22Rv1 (cell line): ENCODE results near the gene CCNK.

Experiments
- H3K27ac ChIP-seq: fragments of 450-650 bp; 2 replicates; pipeline ENCODE4 v1.5.1; 2017
- ZFX ChIP-seq: fragments of 450-650 bp; IDR thresholded peaks from 2 replicates; pipeline ENCODE4 v1.6.1; 2017; ENCODE audit warnings: antibody characterized with exemption, borderline replicate concordance
- TF ChIP-seq, protein P1 (sequence below): fragments of 450-650 bp; IDR thresholded peaks from 2 replicates; pipeline ENCODE4 v1.5.1; 2017; ENCODE audit warnings: mild to moderate bottlenecking

The CCNK gene

DNA sequence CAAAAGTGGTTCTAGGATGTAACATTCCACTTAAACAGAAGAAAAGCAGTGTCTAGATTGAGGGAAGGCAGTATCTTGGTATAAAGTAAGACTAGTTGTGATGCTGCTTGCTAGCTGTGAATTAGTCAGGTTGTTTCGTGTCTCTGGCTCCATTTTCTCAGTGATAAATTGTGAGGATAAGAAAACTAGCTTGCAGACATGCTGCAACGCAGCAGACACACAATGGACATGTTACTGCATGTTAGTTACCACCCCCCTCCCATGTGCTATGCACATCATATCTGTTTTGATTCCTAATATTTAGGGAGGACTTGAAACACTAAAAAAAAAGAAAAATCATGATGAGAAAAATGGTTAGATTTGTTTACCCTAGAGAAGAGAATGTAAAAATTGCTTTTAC lies 2.9 kb downstream of the CCNK start:
- no peak for TF ChIP-seq ZFX
- TF ChIP-seq, protein P1, sequence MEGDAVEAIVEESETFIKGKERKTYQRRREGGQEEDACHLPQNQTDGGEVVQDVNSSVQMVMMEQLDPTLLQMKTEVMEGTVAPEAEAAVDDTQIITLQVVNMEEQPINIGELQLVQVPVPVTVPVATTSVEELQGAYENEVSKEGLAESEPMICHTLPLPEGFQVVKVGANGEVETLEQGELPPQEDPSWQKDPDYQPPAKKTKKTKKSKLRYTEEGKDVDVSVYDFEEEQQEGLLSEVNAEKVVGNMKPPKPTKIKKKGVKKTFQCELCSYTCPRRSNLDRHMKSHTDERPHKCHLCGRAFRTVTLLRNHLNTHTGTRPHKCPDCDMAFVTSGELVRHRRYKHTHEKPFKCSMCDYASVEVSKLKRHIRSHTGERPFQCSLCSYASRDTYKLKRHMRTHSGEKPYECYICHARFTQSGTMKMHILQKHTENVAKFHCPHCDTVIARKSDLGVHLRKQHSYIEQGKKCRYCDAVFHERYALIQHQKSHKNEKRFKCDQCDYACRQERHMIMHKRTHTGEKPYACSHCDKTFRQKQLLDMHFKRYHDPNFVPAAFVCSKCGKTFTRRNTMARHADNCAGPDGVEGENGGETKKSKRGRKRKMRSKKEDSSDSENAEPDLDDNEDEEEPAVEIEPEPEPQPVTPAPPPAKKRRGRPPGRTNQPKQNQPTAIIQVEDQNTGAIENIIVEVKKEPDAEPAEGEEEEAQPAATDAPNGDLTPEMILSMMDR: no peak
- no peak overlapping the region for H3K27ac ChIP-seq

DNA sequence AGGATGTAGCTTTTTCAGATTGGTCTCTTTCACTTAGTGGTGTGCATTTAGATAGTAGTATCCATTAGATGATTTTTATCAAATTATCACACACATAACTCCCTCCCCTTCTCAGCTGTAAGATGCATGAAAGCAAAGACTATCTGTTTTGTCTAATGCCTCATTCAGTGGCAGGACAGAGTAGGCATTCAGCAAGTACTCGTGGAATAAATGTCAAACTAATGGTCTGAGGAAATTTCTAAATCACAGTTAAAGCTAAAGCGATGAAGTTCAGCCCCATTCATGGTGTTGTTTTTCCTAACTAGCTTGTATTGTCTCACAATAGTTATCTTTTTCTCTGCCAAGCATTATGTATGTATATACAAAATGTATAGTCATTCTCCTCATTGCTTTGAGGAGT lies 16.1 kb downstream of the CCNK start:
- TF ChIP-seq ZFX: no peak
- TF ChIP-seq, protein P1: no peak
- H3K27ac ChIP-seq: no peak overlapping the region

DNA sequence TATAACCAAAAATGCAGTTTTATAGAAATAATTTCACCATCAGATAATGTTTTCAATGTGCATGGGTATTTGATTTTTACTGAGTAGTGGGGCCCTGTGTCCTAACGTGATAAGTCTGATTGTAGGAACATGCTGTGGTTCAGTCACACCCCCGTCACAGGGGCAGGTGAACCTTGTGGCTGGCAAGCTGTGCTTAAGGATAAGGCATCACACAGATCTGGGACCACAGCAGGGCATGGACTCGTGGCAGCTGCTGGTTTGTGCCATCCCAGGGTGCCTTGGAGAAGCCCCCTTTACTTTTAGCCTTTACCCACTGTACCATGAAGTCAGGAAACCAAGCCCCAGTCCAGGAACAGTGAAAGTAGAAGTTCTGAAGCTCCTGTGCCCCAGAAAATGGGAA lies 16.7 kb downstream of the CCNK start:
- no peak overlapping the region for H3K27ac ChIP-seq
- TF ChIP-seq, protein P1: no peak
- no peak for TF ChIP-seq ZFX

GRCh38 chr14:99502989-99503421 lies 21.8 kb downstream of the CCNK start:
- TF ChIP-seq, protein P1: no peak
- TF ChIP-seq ZFX: no peak
- H3K27ac ChIP-seq: no peak overlapping the region

- TF ChIP-seq ZFX: no peak
- TF ChIP-seq, protein P1: no peak
- H3K27ac ChIP-seq: no peak overlapping the region
These were observed 22.7 kb downstream of the CCNK start for GRCh38 chr14:99503848-99504453.

- TF ChIP-seq, protein P1: no peak
- TF ChIP-seq ZFX: no peak
These were observed 23.9 kb downstream of the CCNK start for GRCh38 chr14:99505089-99505488.

DNA sequence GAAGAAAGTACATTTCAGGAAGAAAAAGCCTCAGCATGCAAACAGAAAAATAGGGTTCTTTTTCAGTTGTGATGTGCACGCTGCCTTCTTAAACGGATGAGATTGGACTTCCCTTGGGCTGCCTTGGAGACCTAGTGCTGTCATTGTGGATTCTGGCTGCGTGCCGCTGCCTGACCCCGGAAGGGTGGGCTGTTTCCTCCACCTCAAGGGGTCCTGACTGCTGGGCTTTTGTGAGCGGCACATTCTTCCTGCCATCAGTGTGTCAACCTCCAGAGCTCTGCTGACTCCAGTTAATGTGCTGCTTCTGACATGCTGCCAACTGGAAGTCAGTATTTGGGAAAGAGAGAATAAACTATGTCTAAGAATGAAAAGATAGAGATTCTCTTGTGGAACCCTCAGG lies 25.1 kb downstream of the CCNK start:
- no peak overlapping the region for H3K27ac ChIP-seq
- TF ChIP-seq, protein P1: no peak
- no peak for TF ChIP-seq ZFX

More at GRCh38 chr14:99505089-99505488, 23.9 kb downstream of the CCNK start:
- H3K27ac ChIP-seq: no peak overlapping the region
